GM10847 (cell line): ENCODE measurements around the gene RRBP1.

Source experiments
- POLR2A ChIP-seq: IDR thresholded peaks from 2 replicates; pipeline ENCODE4 v1.6.1; 2011; ENCODE audit not compliant: insufficient read length; ENCODE audit errors: extremely low read depth

Gene RRBP1

DNA sequence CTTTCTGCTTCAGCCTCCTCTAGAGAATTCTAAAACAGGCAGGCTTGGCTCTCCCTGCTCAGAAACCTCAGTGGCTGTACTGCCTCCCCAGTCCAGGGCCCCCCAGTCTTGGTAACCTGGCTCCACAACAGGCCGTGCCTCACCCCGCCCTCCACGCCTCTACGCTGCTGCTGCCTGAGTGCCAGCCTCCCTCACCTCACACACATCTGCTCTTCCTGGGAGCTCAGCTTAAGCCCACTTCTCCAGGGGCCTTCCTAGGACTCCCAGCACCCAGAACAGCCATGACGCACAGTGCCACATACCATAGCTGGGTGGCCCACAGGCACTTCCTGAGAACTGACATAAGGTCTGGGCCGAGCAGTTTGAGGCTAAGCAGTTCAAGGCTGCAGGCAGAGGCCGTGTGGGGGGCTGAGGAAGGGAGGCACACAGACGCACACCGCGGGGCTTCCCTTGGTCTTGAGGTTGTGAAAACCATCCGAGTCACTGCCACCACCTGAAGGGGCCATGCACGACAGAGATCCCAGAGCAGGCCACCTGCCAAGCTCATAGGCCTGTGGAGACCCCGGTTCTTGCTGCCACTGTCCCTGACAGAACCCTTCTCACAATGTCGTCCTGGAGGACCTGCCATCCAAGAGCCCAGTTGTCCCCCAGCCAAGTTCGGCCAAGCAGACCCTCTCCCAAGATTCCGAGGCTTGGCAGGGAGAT, 69.6 kb downstream of the RRBP1 start:
- TF ChIP-seq POLR2A = no peak

DNA sequence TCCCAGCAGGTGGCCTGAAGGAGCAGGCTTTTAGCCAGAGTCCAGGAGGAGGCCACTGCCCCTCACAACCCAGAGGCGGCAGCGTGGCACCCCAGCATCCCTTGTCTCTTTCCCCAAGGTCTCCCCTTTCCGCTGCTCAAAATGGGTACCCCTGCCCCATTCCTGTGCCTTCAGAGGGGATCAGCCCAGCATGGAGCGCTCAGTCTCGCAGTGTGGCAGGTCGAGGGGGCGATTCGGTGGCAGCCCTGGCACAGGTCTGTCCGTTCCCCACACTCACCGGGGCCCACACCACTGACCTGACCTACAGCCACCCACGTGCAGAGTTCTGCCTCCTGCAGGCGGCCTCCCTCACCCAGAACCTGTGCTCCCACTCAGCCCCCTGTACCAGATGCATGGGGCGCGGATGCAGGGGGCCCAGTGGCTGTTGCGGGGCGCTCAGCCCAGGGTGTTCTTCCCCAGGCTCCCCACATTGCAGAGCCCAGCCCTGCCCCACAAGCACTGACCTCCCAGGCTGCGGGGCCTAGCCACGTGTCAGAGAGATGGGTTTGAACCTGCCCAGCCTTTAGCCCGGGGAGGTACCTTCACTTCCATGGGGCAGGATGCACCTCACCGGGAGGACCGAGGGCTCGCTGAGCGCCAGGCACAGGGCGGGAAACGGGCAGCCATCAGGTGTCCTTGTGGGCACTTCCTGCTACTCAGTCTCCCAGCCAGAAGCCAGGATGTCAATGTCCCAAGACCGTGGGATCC, 70.3 kb downstream of the RRBP1 start:
- no peak for TF ChIP-seq POLR2A

DNA sequence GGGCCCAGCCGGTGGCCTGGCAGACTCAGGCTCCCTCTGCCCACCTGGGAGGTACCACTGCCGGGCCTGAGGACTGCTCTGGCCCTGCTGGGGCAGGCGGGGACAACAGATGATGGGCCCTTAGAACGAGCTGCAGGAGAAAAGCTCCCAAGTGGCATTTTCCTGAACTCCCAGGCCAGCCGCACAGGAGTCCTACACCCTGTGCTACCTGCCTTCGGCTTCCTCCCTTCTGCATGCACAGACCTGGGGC, 70.8 kb downstream of the RRBP1 start:
- no peak for TF ChIP-seq POLR2A

DNA sequence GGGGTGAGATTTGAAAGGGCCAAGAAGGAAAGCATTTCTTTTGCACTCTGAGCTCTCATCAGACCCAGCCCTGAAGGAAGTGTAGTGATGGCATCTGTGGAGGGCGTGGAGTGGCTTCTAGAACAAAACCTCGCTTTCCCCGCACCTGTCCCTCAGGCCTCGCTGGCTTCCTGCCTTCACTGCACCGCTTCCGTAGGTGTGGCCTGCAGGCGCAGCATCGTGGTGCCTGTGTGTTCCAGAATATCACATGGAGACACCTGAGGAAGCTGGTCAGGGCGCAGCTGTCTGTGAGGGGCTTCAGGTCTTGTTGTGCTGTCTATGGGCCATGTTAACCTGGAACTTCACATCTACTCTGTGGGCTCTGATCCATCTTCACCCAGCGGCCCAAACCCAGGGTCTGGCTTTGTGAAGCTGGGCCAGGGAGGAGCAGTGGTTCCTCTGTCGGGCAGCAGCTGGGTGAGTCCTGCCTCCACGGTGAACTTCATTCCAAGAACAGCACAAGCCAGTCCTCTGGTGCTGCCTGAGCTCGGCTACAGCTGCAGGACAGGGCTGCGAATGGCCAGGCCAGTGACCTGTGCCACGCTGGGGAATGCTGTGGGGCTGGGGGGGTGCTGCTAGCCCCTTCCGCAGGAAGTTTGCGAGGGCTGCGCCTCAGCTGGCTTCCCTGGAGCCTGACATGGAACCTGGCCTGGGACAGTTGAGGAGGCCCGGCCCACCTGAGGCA, 71.3 kb downstream of the RRBP1 start:
- no peak for TF ChIP-seq POLR2A

DNA sequence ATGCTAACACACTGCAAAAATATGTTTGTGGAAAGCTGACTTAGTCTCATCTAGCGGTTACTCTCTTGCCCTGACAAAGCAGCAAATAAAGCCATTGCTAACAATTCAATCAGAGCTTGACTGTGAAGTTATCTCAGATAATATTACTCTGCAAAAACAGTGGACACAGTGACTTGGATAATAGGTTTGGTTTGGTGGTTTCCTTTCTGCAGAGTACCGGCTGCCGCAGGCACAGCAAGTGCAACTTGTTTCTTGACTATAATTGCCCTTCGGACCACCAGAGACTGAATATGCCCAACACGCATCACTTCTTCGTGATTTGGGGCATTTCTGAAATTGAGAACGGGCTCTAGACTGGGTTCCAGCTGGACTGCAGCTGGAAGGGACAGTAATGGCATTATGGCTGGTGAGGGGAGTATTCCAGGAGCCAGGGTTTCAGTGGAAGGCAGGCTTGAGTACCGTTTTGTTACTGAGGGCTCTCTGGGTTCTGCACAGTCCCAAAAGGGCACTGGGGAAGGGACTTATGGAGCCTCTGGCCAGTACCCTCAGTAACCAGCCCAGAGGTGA, 72.1 kb downstream of the RRBP1 start:
- no peak for TF ChIP-seq POLR2A

DNA sequence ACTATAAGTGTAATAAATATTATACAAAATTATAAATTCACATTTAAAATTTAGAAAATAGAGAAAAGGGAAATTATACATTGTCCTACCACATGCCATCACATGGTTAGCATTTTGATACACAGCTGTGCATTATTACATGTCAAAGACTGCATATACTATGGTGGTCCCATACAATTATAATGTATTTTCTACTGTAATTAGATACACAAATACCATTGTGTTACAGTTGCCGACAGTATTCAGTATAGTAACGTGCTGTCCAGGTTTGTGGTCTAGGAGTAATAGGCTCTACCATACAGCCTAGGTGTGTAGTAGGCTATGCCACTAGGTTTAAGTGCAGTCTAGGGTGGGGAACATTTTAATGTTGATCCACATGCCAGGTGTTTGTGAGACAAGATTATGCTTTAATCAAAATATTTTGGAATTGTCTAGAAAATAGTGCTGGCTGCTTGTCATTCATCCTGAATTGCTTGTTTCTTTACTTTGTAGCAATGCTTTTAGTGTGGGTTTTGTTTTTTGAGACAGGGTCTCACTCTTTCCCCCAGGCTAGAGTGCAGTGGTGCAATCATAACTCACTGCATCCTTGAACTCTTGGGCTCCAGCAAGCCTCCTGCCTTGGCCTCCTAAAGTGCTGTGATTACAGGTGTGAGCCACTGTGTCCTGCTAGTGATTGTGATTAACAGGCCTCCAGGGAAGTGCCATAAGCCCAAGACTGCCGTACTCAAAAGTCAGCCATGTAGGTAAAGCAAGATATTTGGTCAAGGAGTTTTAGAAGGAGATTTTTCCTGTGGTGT, 73.1 kb downstream of the RRBP1 start:
- no peak for TF ChIP-seq POLR2A

DNA sequence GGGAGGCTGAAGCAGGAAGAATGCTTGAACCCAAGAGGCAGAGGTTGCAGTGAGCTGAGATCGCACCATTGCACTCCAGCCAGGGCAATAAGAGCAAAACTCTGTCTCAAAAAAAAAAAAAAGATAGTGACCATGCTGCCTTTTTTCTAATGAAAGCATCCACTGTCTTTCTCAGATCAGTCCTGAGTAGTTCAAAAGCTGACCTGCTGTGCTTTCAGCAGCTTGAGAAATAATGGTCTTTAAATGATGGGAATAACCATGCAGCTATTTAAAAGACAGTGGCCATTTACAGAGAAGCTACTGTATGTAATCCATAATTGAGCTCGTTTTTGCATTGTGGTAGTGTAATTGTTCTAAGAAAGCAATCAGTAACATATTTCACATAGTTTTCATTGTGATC, 76.0 kb downstream of the RRBP1 start:
- no peak for TF ChIP-seq POLR2A

DNA sequence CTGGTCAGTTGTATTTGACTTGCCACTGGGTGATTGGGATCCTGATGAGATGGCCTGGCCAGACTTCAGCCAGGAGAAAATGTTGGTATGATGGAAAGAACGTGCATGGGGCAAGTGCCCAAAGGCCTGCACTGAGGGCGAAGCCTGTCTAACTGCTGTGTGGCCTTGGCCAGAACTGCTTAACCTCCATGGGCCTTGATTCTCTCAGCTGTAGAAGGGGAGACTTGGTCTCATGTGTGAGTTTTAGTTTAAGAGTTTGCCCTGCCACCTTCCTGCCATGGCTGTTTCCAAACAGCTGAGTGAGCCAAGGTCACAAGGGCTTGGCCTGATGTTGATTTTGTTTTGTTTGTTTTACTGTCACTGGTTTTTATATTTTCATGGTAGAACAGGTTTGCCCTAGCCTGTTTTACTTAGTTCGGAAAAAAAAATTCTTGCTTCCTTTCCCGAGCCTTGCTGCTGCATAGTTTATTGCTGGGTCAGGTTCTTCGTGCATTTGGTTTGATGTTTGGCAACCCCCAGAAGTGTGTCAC, 76.8 kb downstream of the RRBP1 start:
- TF ChIP-seq POLR2A = no peak

DNA sequence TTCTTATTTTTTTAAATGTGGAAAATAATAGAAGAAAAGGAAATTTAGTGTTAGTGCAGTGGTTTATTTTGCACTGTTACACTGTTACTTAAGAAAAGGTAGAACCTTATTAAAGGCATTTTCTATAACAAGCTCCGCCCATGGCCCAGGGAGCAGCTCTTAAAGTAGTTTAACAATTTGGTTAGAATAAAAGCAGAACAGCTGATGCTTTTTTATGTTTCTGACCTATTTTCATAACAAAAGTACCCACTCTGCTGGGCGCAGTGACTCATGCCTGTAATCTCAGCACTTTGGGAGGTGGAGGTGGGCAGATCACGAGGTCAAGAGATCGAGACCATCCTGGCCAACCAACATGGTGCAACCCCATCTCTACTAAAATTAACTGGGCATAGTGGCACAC, 79.5 kb downstream of the RRBP1 start:
- TF ChIP-seq POLR2A = no peak

DNA sequence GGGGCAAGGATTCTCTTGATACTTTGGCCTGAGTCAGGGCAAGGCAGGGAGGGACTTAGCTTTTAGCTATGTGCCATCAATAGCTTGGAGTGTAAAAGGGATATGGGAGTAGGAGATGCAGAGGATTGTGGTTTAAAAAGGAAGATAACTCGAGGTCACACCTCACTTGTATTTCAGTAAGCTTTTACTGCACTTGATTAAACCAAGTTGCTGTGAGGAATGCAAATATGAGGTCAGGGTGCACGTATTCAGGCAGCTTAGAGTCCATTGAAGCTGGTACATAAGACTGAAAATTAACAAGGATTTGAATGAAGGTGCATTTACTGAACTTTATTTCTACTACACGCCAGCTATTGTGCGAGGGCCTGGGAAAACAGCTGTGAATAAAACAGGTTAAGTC, 80.1 kb downstream of the RRBP1 start:
- TF ChIP-seq POLR2A = no peak

DNA sequence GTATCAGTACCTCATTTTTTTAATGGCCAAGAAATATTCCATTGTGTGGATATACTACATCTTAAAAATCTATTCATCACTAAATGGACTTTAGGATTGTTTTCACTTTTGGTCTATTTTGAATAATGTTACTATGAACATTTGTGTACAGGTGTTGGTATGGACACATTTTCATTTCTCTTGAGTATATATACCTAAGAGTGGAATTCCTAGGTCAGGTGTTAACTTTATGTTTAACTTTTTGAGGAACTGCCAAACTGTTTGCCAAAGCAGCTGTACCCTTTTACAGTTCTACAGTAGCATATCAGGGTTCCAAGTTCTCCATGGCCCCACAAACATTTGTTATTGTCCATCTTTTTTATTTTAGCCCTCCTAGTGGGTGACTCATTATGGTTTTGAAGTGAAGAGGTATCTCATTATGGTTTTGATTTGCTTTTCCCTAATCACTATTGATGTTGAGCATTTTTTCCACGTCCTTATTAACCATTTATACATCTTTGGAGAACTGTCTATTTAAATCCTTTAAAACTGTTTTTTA, 84.0 kb downstream of the RRBP1 start:
- TF ChIP-seq POLR2A = no peak

DNA sequence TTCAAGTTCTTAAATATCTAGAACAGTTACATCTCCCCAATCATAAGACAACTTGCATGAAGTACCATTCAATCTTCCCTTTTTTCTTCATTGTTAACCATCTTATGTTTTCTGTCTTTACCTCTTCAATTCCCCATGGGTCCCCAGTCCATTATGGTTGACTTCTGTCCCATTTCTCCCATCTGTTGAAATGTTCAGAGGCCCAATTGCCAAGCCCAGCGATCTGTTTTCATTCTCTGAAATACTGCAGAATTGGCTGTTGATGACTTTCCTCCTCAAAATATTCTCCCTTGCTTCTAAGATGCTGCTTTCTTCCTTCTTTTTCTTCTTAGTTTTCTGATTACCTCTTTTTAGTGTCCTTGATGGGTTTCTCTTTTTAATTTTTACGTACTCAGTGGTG, 86.2 kb downstream of the RRBP1 start:
- no peak for TF ChIP-seq POLR2A

DNA sequence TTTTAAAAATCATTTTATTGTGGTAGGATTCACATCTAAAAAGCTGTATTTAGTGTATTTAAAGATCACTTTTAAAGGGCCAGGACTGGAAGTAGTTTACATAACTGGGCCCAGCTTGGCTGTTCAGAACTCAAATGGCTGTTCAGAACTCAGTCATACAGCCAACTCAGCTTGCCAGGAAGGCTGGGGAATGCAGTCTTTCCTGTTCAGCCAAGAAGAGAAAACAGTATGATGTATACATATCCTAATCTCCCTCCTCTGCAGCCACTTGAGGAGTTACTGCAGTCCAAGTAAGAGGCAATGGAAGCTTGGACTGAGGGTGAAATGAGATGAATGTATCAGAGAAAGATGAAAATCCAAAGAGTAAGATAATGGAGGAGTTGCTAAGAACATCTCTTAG, 87.6 kb downstream of the RRBP1 start:
- TF ChIP-seq POLR2A = no peak

DNA sequence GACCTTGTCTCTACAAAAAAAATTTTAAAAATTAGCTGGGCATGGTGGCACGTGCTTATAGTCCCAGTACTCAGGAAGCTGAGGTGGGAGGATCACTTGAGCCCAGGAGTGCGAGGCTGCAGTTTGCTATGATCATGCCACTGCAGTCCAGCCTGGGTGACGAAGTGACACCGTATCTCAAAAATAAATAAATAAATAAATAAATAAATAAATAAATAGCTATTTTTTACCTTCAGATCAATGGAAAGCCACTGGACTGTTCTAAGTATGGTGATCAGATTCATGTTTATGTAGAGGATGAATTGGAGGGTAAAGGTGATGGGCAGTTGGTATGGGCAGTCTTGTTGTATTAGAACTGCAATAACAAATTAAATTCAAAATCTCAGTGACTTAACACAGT, 88.1 kb downstream of the RRBP1 start:
- no peak for TF ChIP-seq POLR2A

DNA sequence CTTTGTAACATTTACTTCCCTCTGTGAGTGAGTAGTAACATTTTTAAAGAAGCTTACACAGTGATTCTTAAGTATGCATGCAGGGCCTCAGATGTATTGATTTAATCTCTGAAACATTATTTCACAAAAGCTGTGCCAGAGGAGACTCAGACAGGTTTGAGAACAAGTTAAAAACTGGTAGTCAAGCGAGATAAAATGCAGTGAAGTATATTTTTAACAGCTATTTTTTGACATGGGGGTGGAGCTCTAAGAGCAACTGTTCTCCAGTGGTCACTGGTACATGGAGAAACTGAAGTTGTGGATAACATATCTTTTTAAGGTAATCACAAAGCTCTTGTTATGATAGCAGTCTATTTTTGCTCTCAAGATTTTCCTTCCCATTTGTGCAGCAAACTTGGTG, 91.8 kb downstream of the RRBP1 start:
- TF ChIP-seq POLR2A = no peak
